Peyer's patch (tissue), 4 donors: ENCODE measurements around the gene GPATCH1.

Experiments used
- POLR2A ChIP-seq, 2 donors: fragments of 450-650 bp; IDR thresholded peaks; one replicate each; pipeline ENCODE4 v1.5.1; 2017; ENCODE audit warnings: antibody characterized with exemption in 2 of 2, mild to moderate bottlenecking in 2 of 2, moderate library complexity in 2 of 2
- TF ChIP-seq, protein P1 (sequence below), 6 experiments: fragments of 450-650 bp in 4 of 6; fragments of 200-600 bp in 2 of 6; sonication (generic) in 1 of 6; IDR thresholded peaks; one replicate each; pipeline ENCODE4 v1.5.1; 2017 to 2019; ENCODE audit warnings: antibody characterized with exemption in 6 of 6, mild to moderate bottlenecking in 3 of 6, moderate library complexity in 1 of 6

DNA sequence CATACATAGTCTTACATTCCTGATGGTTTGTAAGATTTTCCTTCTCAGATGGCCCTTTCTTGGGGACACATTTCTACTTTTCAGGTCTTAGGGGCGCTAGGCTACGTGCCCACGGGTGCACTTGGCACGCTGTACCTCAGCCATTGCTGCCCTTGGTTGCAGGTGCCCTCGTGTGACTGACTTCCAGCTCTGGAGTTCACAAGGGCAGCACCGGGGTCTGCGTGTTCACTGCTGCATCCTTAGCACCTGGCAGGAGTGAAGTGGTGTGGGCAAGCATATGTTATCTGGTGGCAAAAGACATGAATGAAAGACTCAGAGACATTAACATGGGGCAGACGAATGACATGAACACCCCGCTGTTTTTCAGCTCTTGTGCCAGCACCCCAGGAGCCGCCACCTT, 37.7 kb downstream of the GPATCH1 start:
- no peak for TF ChIP-seq POLR2A (IDR thresholded peaks at IDR 0.05)
- TF ChIP-seq, protein P1, sequence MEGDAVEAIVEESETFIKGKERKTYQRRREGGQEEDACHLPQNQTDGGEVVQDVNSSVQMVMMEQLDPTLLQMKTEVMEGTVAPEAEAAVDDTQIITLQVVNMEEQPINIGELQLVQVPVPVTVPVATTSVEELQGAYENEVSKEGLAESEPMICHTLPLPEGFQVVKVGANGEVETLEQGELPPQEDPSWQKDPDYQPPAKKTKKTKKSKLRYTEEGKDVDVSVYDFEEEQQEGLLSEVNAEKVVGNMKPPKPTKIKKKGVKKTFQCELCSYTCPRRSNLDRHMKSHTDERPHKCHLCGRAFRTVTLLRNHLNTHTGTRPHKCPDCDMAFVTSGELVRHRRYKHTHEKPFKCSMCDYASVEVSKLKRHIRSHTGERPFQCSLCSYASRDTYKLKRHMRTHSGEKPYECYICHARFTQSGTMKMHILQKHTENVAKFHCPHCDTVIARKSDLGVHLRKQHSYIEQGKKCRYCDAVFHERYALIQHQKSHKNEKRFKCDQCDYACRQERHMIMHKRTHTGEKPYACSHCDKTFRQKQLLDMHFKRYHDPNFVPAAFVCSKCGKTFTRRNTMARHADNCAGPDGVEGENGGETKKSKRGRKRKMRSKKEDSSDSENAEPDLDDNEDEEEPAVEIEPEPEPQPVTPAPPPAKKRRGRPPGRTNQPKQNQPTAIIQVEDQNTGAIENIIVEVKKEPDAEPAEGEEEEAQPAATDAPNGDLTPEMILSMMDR (IDR thresholded peaks at IDR 0.05), result no peak
